ENCODE measurements around the gene SMIM38.

The SMIM38 gene

GRCh38 chr11:69155302-69156234 is at the start of gene SMIM38:
SMIM38 (plus strand) TSS chr11:69155935; CDS start chr11:69157847, 1,912 bp downstream.
- no peak for DNase-seq

- no peak for DNase-seq
These were observed 49.5 kb upstream of the SMIM38 start for GRCh38 chr11:69106031-69106811.

- DNase-seq: no peak
These were observed 48.3 kb upstream of the SMIM38 start for GRCh38 chr11:69107413-69107812.

GRCh38 chr11:69108030-69108429 is 47.7 kb upstream of the SMIM38 start:
- no peak for DNase-seq

- DNase-seq: no peak
These were observed 47.2 kb upstream of the SMIM38 start for GRCh38 chr11:69108559-69108958.

GRCh38 chr11:69109101-69109500 is 46.6 kb upstream of the SMIM38 start:
- DNase-seq: no peak

- no peak for DNase-seq
These were observed 45.3 kb upstream of the SMIM38 start for GRCh38 chr11:69110451-69110850.

GRCh38 chr11:69111624-69112542 is 43.9 kb upstream of the SMIM38 start:
- DNase-seq: no peak

GRCh38 chr11:69113226-69113625 is 42.5 kb upstream of the SMIM38 start:
- no peak for DNase-seq

- DNase-seq: no peak
These were observed 41.9 kb upstream of the SMIM38 start for GRCh38 chr11:69113646-69114340.

GRCh38 chr11:69114362-69114761 is 41.4 kb upstream of the SMIM38 start:
- no peak for DNase-seq

- DNase-seq: no peak
These were observed 40.8 kb upstream of the SMIM38 start for GRCh38 chr11:69114811-69115523.

GRCh38 chr11:69115586-69116560 is 39.9 kb upstream of the SMIM38 start:
- DNase-seq: no peak

GRCh38 chr11:69116671-69117070 is 39.1 kb upstream of the SMIM38 start:
- no peak for DNase-seq

GRCh38 chr11:69119190-69119589 is 36.5 kb upstream of the SMIM38 start:
- DNase-seq: no peak

- no peak for DNase-seq
These were observed 35.4 kb upstream of the SMIM38 start for GRCh38 chr11:69120096-69120875.

- DNase-seq: no peak
These were observed 34.7 kb upstream of the SMIM38 start for GRCh38 chr11:69121021-69121420.

GRCh38 chr11:69121621-69122325 is 34.0 kb upstream of the SMIM38 start:
- no peak for DNase-seq

- no peak for DNase-seq
These were observed 33.5 kb upstream of the SMIM38 start for GRCh38 chr11:69122326-69122629.

All from right hindlimb (tissue), 1 donor.